Neutrophil (primary cell): Measurements from ENCODE around the gene UNC5B.
"Not testable (repeated sequence)": the region's sequence is repeated elsewhere in the genome, so short reads cannot be mapped to it uniquely, and the experiment has no call there.

Experiments used
- H3K27ac ChIP-seq: fragments of 200-600 bp; sonication (generic); 2 replicates; pipeline ENCODE4 v1.5.1; 2016; ENCODE audit warnings: mild to moderate bottlenecking, moderate library complexity
- H3K27me3 ChIP-seq: fragments of 200-600 bp; sonication (generic); 2 replicates; pipeline ENCODE4 v1.6.0; 2016; ENCODE audit warnings: mild to moderate bottlenecking
- H3K36me3 ChIP-seq: fragments of 200-600 bp; sonication (generic); 2 replicates; pipeline ENCODE4 v1.5.1; 2017
- H3K4me1 ChIP-seq, 2 experiments: fragments of 200-600 bp in 1 of 2; sonication (generic) in 1 of 2; 1 replicate in 1 of 2; 2 replicates in 1 of 2; pipeline versions ENCODE4 v1.5.1 to v1.6.1; 2013 to 2016; ENCODE audit warnings: low read depth in 1 of 2, low read length in 1 of 2, mild to moderate bottlenecking in 1 of 2, moderate library complexity in 1 of 2; ENCODE audit not compliant: control insufficient read depth in 1 of 2, insufficient read depth in 1 of 2
- H3K4me3 ChIP-seq, 2 experiments: fragments of 200-600 bp in 1 of 2; sonication (generic) in 1 of 2; 1 replicate in 1 of 2; 2 replicates in 1 of 2; pipeline ENCODE4 v1.5.1; 2013 to 2016; ENCODE audit warnings: low read depth in 1 of 2, low read length in 1 of 2, mild to moderate bottlenecking in 1 of 2, moderate library complexity in 1 of 2
- H3K9me3 ChIP-seq: fragments of 200-600 bp; sonication (generic); 2 replicates; pipeline ENCODE4 v1.5.1; 2016
- TF ChIP-seq, protein P1 (sequence below): fragments of 200-600 bp; sonication (generic); IDR thresholded peaks from 2 replicates; pipeline ENCODE4 v1.5.1; 2016; ENCODE audit warnings: antibody characterized with exemption

UNC5B gene

DNA sequence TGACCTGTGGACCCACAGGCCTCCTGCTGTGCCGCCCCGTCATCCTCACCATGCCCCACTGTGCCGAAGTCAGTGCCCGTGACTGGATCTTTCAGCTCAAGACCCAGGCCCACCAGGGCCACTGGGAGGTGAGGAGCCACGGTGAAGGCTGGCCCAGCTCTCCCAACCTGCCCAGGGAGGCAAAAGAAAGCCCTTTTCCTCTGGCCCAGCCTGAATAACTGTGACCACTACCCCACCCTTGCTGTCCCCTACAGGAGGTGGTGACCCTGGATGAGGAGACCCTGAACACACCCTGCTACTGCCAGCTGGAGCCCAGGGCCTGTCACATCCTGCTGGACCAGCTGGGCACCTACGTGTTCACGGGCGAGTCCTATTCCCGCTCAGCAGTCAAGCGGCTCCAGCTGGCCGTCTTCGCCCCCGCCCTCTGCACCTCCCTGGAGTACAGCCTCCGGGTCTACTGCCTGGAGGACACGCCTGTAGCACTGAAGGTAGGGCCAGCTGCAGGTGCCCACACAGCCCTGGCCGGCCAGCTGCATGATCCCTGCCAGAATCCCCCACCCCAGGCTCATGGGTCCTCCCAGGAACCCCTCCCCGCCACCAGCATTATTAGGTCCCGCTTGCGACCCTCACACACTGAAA lies 81.2 kb downstream of the UNC5B start:
- TF ChIP-seq, protein P1, sequence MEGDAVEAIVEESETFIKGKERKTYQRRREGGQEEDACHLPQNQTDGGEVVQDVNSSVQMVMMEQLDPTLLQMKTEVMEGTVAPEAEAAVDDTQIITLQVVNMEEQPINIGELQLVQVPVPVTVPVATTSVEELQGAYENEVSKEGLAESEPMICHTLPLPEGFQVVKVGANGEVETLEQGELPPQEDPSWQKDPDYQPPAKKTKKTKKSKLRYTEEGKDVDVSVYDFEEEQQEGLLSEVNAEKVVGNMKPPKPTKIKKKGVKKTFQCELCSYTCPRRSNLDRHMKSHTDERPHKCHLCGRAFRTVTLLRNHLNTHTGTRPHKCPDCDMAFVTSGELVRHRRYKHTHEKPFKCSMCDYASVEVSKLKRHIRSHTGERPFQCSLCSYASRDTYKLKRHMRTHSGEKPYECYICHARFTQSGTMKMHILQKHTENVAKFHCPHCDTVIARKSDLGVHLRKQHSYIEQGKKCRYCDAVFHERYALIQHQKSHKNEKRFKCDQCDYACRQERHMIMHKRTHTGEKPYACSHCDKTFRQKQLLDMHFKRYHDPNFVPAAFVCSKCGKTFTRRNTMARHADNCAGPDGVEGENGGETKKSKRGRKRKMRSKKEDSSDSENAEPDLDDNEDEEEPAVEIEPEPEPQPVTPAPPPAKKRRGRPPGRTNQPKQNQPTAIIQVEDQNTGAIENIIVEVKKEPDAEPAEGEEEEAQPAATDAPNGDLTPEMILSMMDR: no peak
- no peaks in the 10 kb centered on the region for H3K9me3 ChIP-seq
- no peaks in the 10 kb centered on the region for H3K4me1 ChIP-seq
- no peaks in the 10 kb centered on the region for H3K27me3 ChIP-seq
- no peak overlapping the region for H3K4me3 ChIP-seq
- no peaks in the 10 kb centered on the region for H3K36me3 ChIP-seq
- no peak overlapping the region for H3K27ac ChIP-seq

DNA sequence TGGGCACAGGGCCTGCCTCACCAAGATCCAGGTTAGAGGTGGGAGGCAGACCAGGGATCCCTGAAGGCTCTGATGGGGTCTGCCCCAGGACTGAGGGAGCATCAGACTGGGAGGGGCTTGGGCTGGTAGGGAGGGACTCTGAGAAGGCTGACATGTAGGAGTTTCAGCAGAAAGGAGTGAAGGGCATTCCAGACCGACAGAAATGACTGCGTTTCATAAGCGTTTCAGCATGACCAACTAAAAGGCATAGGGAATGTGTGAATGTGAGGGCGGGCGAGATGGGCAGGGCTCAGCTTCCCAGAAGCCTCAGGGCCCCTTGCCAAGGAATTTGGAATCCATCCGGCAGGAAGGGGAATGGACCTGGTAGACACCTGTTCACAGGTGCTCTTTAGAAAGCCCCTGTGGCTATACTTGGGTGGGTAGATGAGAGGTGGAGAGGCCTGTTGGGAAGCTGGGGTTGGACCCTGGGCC lies 81.8 kb downstream of the UNC5B start:
- no peak overlapping the region for H3K27ac ChIP-seq

DNA sequence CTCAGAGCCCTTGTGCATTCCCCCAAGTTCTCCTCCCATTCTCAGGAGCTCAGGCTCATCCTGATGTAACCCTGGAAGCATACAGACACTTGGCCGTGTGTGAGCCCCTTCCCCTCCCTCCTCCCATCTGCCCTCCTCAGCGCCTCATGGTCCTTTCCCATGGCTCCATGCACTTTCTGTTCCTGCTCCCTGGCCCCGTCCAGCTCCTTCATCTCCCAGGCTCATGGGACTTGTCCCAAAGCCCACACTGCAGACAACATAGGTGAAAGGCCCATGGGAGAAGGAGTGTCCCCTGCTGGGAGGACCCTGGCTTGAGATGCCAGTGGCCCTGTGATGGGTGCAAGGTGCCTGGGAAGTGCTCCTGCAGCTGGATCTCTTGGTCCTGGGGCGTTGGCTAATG lies 82.5 kb downstream of the UNC5B start:
- Histone ChIP-seq H3K27ac (no peak overlapping the region), H3K4me1 (no peaks in the 10 kb centered on the region), H3K4me3 (no peak overlapping the region), H3K36me3 (no peaks in the 10 kb centered on the region), H3K9me3 (no peaks in the 10 kb centered on the region), H3K27me3 (no peaks in the 10 kb centered on the region)
- TF ChIP-seq, protein P1: no peak

More for the DNA sequence above, 81.8 kb downstream of the UNC5B start:
- Histone ChIP-seq H3K27me3 (no peaks in the 10 kb centered on the region), H3K36me3 (no peaks in the 10 kb centered on the region), H3K4me1 (no peaks in the 10 kb centered on the region), H3K9me3 (no peaks in the 10 kb centered on the region), H3K4me3 (no peak overlapping the region)
- TF ChIP-seq, protein P1: no peak

DNA sequence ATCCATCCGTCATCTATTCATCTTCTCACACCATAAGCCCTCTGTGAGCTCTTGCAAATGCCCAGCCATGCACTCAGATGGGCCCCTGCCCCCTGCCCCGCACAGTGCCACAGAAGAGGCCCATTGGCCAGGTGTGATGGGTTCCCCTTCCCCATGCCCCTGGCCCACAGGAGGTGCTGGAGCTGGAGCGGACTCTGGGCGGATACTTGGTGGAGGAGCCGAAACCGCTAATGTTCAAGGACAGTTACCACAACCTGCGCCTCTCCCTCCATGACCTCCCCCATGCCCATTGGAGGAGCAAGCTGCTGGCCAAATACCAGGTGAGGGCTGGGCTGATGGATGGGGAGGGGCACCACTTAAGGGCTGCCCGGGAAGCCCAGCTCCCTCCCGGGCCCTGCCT lies 83.3 kb downstream of the UNC5B start:
- no peak overlapping the region for H3K27ac ChIP-seq
- H3K9me3 ChIP-seq: no peaks in the 10 kb centered on the region
- TF ChIP-seq, protein P1: no peak
- no peak overlapping the region for H3K4me3 ChIP-seq
- no peaks in the 10 kb centered on the region for H3K4me1 ChIP-seq
- H3K27me3 ChIP-seq: no peaks in the 10 kb centered on the region
- H3K36me3 ChIP-seq: no peaks in the 10 kb centered on the region

DNA sequence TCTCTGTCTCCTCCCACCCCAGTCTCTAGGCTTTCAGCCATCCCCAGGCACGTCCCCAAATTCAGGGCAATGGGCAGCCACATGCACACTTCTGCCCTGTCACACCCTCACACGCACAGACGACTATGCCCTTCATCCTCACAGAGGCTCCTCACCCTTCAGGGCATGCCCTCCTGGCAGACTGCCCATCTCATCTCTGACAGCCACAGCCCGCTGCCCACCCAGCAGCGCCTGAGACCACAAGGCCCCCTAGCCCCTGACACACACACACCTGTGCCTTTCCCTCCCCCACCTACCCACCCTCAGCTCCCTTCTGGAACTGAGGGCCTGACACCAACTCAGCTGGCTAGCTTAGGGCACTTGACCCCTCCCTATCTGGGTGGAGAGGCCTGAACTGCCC lies 83.7 kb downstream of the UNC5B start:
- Histone ChIP-seq H3K36me3 (no peaks in the 10 kb centered on the region), H3K27me3 (no peaks in the 10 kb centered on the region), H3K27ac (no peak overlapping the region), H3K4me1 (no peaks in the 10 kb centered on the region), H3K4me3 (no peak overlapping the region), H3K9me3 (no peaks in the 10 kb centered on the region)
- TF ChIP-seq, protein P1: no peak

DNA sequence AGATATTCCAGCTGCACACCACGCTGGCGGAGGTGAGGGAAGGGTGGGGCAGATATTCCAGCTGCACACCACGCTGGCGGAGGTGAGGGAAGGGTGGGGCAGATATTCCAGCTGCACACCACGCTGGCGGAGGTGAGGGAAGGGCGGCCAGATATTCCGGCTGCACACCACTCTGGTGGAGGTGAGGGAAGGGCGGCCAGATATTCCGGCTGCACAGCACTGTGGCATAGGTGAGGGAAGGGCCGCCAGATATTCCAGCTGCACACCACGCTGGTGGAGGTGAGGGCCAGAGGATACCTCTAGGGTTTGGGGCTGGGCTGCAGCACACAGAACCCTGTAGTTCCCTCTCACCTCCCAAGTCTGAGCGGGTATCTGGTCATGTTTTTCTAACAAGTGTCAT lies 84.4 kb downstream of the UNC5B start:
- not testable (repeated sequence) for H3K9me3 ChIP-seq, H3K27me3 ChIP-seq, H3K4me3 ChIP-seq, H3K36me3 ChIP-seq, H3K27ac ChIP-seq, H3K4me1 ChIP-seq
